OCI-LY7 (cell line): ENCODE data around the gene ANGPT4. TPM values are rescaled to one million over a fixed set of nuclear protein-coding genes. Genes with fewer than 3 reads are reported as not detected.

Experiments
- BruUV-seq: library from RNA; stranded (reverse); fragments of 400-500 nt; replicated peaks from 2 replicates; lab custom pipeline; 2021; lab: Mats Ljungman, UMichigan
- CTCF ChIA-PET: fragments of 300-600 bp; sonication (Branson Sonifier 250); formaldehyde crosslinking; loops from one replicate; lab custom pipeline; 2022; ENCODE audit warnings: antibody characterized with exemption; ENCODE audit not compliant: unreplicated experiment; lab: Charles Lee
- POLR2A ChIA-PET: fragments of 300-600 bp; sonication (Branson Sonifier 250); formaldehyde crosslinking; loops from one replicate; lab custom pipeline; 2022; ENCODE audit warnings: antibody characterized with exemption; lab: Charles Lee
- DNase-seq: peaks from one replicate; pipeline ENCODE4 v3.0.0-alpha.2; 2015; ENCODE audit warnings: low spot score
- H2AFZ ChIP-seq: fragments of 200-600 bp; sonication (generic), shearing (Covaris generic); 2 replicates; pipeline ENCODE4 v1.6.1; 2014; ENCODE audit warnings: mild to moderate bottlenecking, antibody characterized with exemption, low read length, moderate library complexity
- H3K27ac ChIP-seq: fragments of 200-600 bp; sonication (generic); 2 replicates; pipeline ENCODE4 v1.5.1; 2014; ENCODE audit warnings: mixed run types, low read depth, mild to moderate bottlenecking, moderate library complexity, low read length, inconsistent platforms; ENCODE audit not compliant: poor library complexity, severe bottlenecking
- H3K36me3 ChIP-seq: fragments of 200-600 bp; sonication (generic); 2 replicates; pipeline ENCODE4 v1.6.1; 2014; ENCODE audit warnings: mild to moderate bottlenecking, antibody characterized with exemption, low read length, moderate library complexity, mixed read lengths; ENCODE audit not compliant: insufficient read depth
- H3K4me1 ChIP-seq: fragments of 200-600 bp; sonication (generic); 2 replicates; pipeline ENCODE4 v1.5.1; 2014; ENCODE audit warnings: mild to moderate bottlenecking, low read length; ENCODE audit not compliant: insufficient read depth, poor library complexity, severe bottlenecking
- H3K4me2 ChIP-seq: fragments of 200-600 bp; sonication (generic); 2 replicates; pipeline ENCODE4 v1.6.1; 2014; ENCODE audit warnings: mild to moderate bottlenecking, low read length
- H3K4me3 ChIP-seq: fragments of 200-600 bp; sonication (generic); 2 replicates; pipeline ENCODE4 v1.5.1; 2014; ENCODE audit warnings: mild to moderate bottlenecking, low read depth, low read length; ENCODE audit not compliant: poor library complexity, severe bottlenecking
- H3K79me2 ChIP-seq: fragments of 200-600 bp; sonication (generic); 2 replicates; pipeline ENCODE4 v1.6.1; 2016; ENCODE audit warnings: low read depth, mild to moderate bottlenecking, low read length, moderate library complexity, mixed read lengths; ENCODE audit not compliant: insufficient read depth
- H3K9me2 ChIP-seq: fragments of 200-600 bp; sonication (generic); 2 replicates; pipeline ENCODE4 v1.6.1; 2016; ENCODE audit warnings: mild to moderate bottlenecking, low read length, mixed read lengths; ENCODE audit not compliant: insufficient read depth
- H3K9me3 ChIP-seq: fragments of 200-600 bp; sonication (generic); 2 replicates; pipeline ENCODE4 v1.6.1; 2014; ENCODE audit warnings: mild to moderate bottlenecking, mixed run types, low read length, mixed read lengths
- H4K20me1 ChIP-seq: fragments of 200-600 bp; sonication (generic); 2 replicates; pipeline ENCODE4 v1.6.1; 2014; ENCODE audit warnings: mild to moderate bottlenecking, antibody characterized with exemption, low read length, moderate library complexity, mixed read lengths; ENCODE audit not compliant: insufficient read depth
- CTCF ChIP-seq: fragments of 200-600 bp; sonication (generic); conservative IDR thresholded peaks from 2 replicates; pipeline ENCODE4 v1.5.1; 2014; ENCODE audit warnings: mild to moderate bottlenecking, antibody characterized with exemption, low read length, moderate library complexity, mixed read lengths
- EZH2phosphoT487 ChIP-seq: fragments of 200-600 bp; sonication (generic); IDR thresholded peaks from 2 replicates; pipeline ENCODE4 v1.6.1; 2018; ENCODE audit warnings: low read depth, borderline replicate concordance, mild to moderate bottlenecking, mixed run types, antibody characterized with exemption, low read length, moderate library complexity, mixed read lengths
- intact Hi-C: fragments of 100-400 bp; cut with micrococcal nuclease; formaldehyde crosslinking; loops from one replicate; pipeline ENCODE4 v1.10.0; 2022; ENCODE audit not compliant: unreplicated experiment
- total RNA-seq, 2 experiments: library from RNA; depleted of rRNA in 1 of 2; stranded (reverse); fragments of >200 nt in 1 of 2; shearing (Covaris generic) in 1 of 2; gene quantifications; 2 replicates each; pipeline ENCODE4 v1.2.3, GENCODE V29; 2014 to 2022

ANGPT4 gene
- total RNA-seq, 2 experiments from 2014 or later, result not detected

DNA sequence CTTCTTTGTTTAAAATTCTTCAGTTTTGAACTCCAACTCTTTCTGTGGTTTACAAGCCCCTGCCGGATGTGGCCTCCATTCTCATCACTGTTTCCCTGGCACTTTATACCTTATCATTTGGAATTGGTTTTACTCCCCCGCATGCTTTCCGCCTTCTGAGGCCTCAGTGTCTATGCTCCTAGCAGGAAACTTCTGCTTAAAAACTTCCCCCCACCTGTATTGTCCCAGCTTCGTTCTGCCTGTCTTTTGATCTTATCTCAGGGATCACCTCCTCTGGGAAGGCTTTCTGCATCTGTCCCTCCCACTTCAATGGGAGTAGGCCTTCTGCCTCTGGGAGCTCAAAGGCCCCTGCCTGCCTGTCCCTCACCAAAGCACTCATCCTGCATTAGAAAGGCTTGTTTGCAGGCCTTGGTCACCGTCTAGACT lies 3.4 kb upstream of the ANGPT4 start:
- intact Hi-C loops, result no loop called here
- no peak overlapping the region for H3K27ac ChIP-seq
- no peak for DNase-seq
- no peak for TF ChIP-seq EZH2phosphoT487
- no peaks in the 10 kb centered on the region for H3K36me3 ChIP-seq
- BruUV-seq, result no TSS peak
- no peaks in the 10 kb centered on the region for H3K79me2 ChIP-seq
- ChIA-PET POLR2A (no interaction called here), CTCF (no interaction called here)
- no peaks in the 10 kb centered on the region for H3K9me2 ChIP-seq
- no peaks in the 10 kb centered on the region for H4K20me1 ChIP-seq
- H3K4me2 ChIP-seq, result no peak overlapping the region
- no peak overlapping the region for H2AFZ ChIP-seq
- no peak overlapping the region for H3K4me3 ChIP-seq
- no peaks in the 10 kb centered on the region for H3K9me3 ChIP-seq
- H3K4me1 ChIP-seq, result no peaks in the 10 kb centered on the region

DNA sequence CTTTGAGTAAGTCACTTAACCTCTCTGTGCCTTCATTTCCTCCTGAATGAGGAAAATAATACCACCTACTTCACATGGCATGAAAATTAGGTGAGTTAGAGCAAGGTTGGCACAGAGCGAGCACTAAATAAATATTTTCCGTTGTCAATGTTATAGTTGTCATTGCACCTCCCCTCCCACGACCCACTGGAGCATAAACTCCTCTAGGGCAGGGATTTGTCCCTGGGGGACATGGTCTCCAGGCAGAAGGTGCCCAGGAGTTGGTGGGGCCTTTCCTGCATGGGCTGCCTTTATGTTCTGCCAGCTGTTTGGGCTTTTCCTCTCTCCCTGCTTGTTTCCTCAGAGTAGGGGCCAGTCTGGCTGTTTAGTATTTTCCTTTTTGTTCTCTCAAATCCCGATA lies 1.3 kb upstream of the ANGPT4 start:
- no peak overlapping the region for H3K4me3 ChIP-seq
- H2AFZ ChIP-seq, result no peak overlapping the region
- no TSS peak for BruUV-seq
- no peaks in the 10 kb centered on the region for H4K20me1 ChIP-seq
- H3K4me1 ChIP-seq, result no peaks in the 10 kb centered on the region
- no peak overlapping the region for H3K27ac ChIP-seq
- H3K36me3 ChIP-seq, result no peaks in the 10 kb centered on the region
- DNase-seq, result no peak
- ChIA-PET POLR2A (no interaction called here), CTCF (no interaction called here)
- H3K9me2 ChIP-seq, result no peaks in the 10 kb centered on the region
- no peaks in the 10 kb centered on the region for H3K9me3 ChIP-seq
- intact Hi-C loops, result no loop called here
- no peaks in the 10 kb centered on the region for H3K79me2 ChIP-seq
- H3K4me2 ChIP-seq, result no peak overlapping the region
- no peak for TF ChIP-seq CTCF
- no peak for TF ChIP-seq EZH2phosphoT487

DNA sequence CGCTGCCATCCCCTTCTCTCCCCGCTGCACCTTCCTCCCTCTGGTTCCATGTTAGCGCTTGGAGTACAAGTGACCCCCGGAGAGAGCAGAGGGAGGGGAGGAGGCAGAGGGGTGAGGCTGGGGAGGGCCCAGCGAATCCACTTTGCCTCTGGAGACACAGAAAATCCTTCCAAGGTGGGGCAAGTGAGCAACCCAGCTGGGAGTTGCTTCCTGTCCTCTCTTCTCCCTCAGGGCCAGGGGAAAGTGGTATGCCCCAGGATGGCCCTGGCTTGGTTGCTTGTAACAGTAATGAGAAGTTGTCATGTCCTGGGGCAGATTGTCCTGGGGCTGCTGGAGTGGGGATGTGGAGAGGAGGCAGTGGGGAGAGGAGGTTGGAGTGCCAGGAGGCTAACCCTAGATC lies 691 bp upstream of the ANGPT4 start:
- POLR2A ChIA-PET, result no interaction called here
- CTCF ChIA-PET, result no interaction called here
- Histone ChIP-seq H3K36me3 (no peaks in the 10 kb centered on the region), H3K4me3 (no peak overlapping the region), H3K4me1 (no peaks in the 10 kb centered on the region), H3K9me3 (no peaks in the 10 kb centered on the region), H3K9me2 (no peaks in the 10 kb centered on the region), H2AFZ (no peak overlapping the region), H3K79me2 (no peaks in the 10 kb centered on the region), H3K4me2 (no peak overlapping the region), H3K27ac (no peak overlapping the region), H4K20me1 (no peaks in the 10 kb centered on the region)
- intact Hi-C loops, result no loop called here
- no peak for DNase-seq
- no TSS peak for BruUV-seq
- TF ChIP-seq CTCF, result no peak
- TF ChIP-seq EZH2phosphoT487, result no peak
